Esophagus muscularis mucosa (tissue), 4 donors: ENCODE results near the gene DYTN. TPM values are rescaled to one million over a fixed set of nuclear protein-coding genes. Genes with fewer than 3 reads are reported as not detected.

Experiments used
- DNase-seq: peaks from one replicate; pipeline ENCODE4 v3.0.0-alpha.2; 2017; ENCODE audit errors: extremely low spot score
- H3K27ac ChIP-seq, 4 donors: fragments of 200-600 bp; sonication (generic); replicated peaks in 1 of 4; 1 replicate in 3 of 4; 2 replicates in 1 of 4; pipeline ENCODE4 v1.5.1; 2016 to 2019; ENCODE audit warnings: mild to moderate bottlenecking in 1 of 4
- H3K27me3 ChIP-seq, 4 donors: fragments of 200-600 bp; sonication (generic); one replicate each; pipeline versions ENCODE4 v1.5.1 to v1.6.0; 2016 to 2019
- H3K36me3 ChIP-seq, 4 donors: fragments of 200-600 bp; sonication (generic); one replicate each; pipeline ENCODE4 v1.5.1; 2016 to 2019
- H3K4me1 ChIP-seq, 4 donors: fragments of 200-600 bp; sonication (generic); one replicate each; pipeline ENCODE4 v1.5.1; 2016 to 2019
- H3K4me3 ChIP-seq, 4 donors: fragments of 200-600 bp; sonication (generic); 1 replicate in 2 of 4; 2 replicates in 2 of 4; pipeline ENCODE4 v1.5.1; 2016 to 2019; ENCODE audit warnings: mild to moderate bottlenecking in 4 of 4, moderate library complexity in 1 of 4
- H3K9me3 ChIP-seq, 4 donors: fragments of 200-600 bp; sonication (generic); 1 replicate in 3 of 4; 2 replicates in 1 of 4; pipeline ENCODE4 v1.5.1; 2016 to 2019
- CTCF ChIP-seq, 3 experiments: fragments of 200-600 bp in 2 of 3; fragments of 450-650 bp in 1 of 3; sonication (generic) in 2 of 3; IDR thresholded peaks; one replicate each; pipeline ENCODE4 v1.5.1; 2017 to 2019; ENCODE audit warnings: antibody characterized with exemption in 3 of 3, mild to moderate bottlenecking in 2 of 3, moderate library complexity in 1 of 3
- EP300 ChIP-seq: sonication (generic); formaldehyde crosslinking; IDR thresholded peaks from one replicate; pipeline ENCODE4 v1.6.1; 2017; ENCODE audit warnings: antibody characterized with exemption
- POLR2A ChIP-seq: fragments of 450-650 bp; IDR thresholded peaks from one replicate; pipeline ENCODE4 v1.6.1; 2017; ENCODE audit warnings: antibody characterized with exemption, moderate library complexity, mild to moderate bottlenecking, low read depth
- POLR2AphosphoS5 ChIP-seq, 2 donors: sonication (generic); formaldehyde crosslinking; IDR thresholded peaks; one replicate each; pipeline ENCODE4 v1.6.1; 2017; ENCODE audit warnings: antibody characterized with exemption in 2 of 2
- WGBS: methylation state at CpG from one replicate; pipeline ENCODE4 v1.1.5; 2018; 5-methylcytosine and 5-hydroxymethylcytosine counted together
- intact Hi-C: fragments of 100-400 bp; cut with DNase I; formaldehyde crosslinking; loops from one replicate; pipeline ENCODE4 v1.15.1; 2023
- total RNA-seq, 4 donors: library from RNA; depleted of rRNA; stranded (reverse); fragments of >200 nt; gene quantifications; one replicate each; pipeline versions ENCODE4 v1.1.0 to v1.2.1, GENCODE V29; 2016

The DYTN gene
- total RNA-seq, 4 donors from 2014 or later, result not detected

DNA sequence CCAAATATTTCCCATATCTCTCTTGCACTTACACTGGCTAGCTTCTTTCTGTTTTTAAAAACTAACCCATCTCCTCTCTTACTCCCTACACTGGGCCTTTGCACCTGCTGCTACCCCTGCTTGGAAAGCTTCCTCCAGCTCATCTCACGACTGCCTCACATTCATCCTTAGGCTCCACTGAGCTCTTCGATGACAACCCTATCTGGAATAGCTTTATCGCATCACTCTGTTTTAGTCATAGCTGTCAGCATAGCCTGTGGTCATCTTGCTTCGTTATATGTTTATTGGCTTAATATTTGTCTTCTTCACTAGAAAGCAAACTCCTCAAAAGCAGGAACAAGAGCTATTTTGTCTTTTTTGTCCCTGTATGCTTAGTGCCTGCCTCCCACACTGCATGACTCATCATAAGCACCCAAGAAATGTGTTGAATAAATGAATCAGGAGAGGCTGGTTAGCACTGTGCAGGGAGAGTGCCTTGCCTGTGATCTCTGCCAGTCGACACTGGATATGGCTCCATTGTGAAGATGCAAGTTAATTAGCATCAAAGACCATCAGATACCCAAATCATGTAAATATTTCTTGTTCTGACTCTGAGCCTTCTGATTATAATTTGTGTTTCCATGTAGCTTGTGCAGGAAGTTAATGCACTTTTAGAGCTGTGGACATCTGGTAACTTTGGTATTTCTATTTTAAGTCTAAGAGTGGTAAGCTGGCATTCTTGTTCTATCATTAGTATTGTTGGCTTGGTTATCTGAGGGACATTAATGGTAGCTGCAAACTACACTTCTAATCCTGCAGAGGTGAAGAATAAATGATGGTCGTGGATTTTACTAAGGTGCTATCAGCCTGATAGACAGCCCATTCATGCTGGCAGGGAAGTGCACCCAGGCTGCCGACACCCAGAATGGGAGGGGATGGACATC lies 10.3 kb upstream of the DYTN start:
- 82% methylated on average over 7 of the region's 7 CpGs for WGBS
- no peaks in the 10 kb centered on the region for H3K9me3 ChIP-seq
- H3K27ac ChIP-seq, result no peak overlapping the region
- intact Hi-C loops, result no loop called here
- DNase-seq, result no peak
- no peak for TF ChIP-seq EP300
- TF ChIP-seq POLR2A, result no peak
- TF ChIP-seq CTCF (IDR thresholded peaks at IDR 0.05), result no peak
- TF ChIP-seq POLR2AphosphoS5 (IDR thresholded peaks at IDR 0.05), result no peak
- no peaks in the 10 kb centered on the region for H3K36me3 ChIP-seq
- H3K4me1 ChIP-seq, result no peaks in the 10 kb centered on the region
- no peak overlapping the region for H3K4me3 ChIP-seq
- H3K27me3 ChIP-seq, result peaks cover 0 to 11% (median 0%) of the 10 kb centered on the region in 4 donors

GRCh38 chr2:206727287-206727686 lies 9.1 kb upstream of the DYTN start:
- no peak for TF ChIP-seq POLR2A
- no peak for TF ChIP-seq EP300
- no peak for TF ChIP-seq CTCF (IDR thresholded peaks at IDR 0.05)
- TF ChIP-seq POLR2AphosphoS5 (IDR thresholded peaks at IDR 0.05), result no peak
- Histone ChIP-seq H3K9me3 (no peaks in the 10 kb centered on the region), H3K4me1 (no peaks in the 10 kb centered on the region), H3K27me3 (peaks cover 0 to 11% (median 0%) of the 10 kb centered on the region in 4 donors), H3K27ac (no peak overlapping the region), H3K36me3 (no peaks in the 10 kb centered on the region), H3K4me3 (no peak overlapping the region)
- 88% methylated on average over 2 of the region's 2 CpGs for WGBS
- intact Hi-C loops, result no loop called here
- no peak for DNase-seq

DNA sequence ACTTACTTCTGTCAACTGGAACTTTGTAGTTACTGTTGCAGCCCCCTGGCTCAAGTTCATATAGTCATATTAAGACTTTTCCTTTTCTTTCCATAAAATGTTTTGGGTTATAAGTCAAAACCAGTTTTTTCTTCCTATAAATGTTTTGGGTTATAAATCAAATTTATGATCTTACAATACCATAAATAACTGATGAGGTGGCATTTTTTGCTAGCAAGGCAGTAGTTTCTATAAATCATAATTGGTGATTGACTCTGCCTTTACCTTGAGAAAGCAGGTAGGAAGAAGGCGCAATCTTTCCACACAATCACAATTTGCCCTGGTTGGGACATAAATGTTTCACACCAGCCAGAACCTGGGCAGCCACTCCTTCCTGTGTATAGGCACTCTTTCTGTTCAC lies 5.1 kb upstream of the DYTN start:
- no peak for DNase-seq
- Histone ChIP-seq H3K4me3 (no peak overlapping the region), H3K27me3 (no peaks in the 10 kb centered on the region), H3K36me3 (no peaks in the 10 kb centered on the region), H3K4me1 (no peaks in the 10 kb centered on the region), H3K9me3 (no peaks in the 10 kb centered on the region), H3K27ac (no peak overlapping the region)
- WGBS, result 88% methylated on average over 1 of the region's 1 CpG
- no peak for TF ChIP-seq EP300
- no peak for TF ChIP-seq POLR2AphosphoS5 (IDR thresholded peaks at IDR 0.05)
- no peak for TF ChIP-seq POLR2A
- TF ChIP-seq CTCF (IDR thresholded peaks at IDR 0.05), result no peak
- intact Hi-C loops, result no loop called here

DNA sequence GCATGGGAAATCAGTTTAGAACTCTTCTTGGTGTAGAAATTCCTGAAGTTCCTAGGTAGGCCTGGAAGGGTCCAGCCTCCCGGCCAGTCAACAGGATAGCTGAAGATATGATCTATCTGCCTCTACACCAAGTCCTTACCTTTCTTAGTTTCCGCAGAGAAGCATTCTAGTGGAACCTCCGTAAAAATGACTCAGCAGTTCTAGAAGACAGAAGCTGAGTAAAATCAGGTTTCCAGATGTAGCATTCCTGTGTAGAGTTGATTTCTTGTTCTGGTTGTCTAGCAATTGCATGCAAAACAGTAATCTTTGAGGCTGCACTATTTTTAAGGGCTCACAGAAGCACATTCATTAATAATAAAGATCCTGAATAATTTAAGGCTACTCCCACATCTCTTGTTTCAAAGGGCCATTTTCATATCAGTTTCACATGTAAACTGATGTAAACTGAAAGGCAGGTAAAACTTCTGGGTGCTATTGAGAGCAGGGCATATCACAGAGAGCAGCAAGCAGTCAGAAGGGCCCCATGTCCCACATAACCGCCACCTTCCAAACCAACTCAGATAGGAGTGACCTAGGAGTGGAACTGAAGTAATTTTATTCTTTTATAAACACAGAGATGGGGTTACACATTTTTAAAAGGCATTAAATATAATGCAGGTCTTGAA lies 3.2 kb upstream of the DYTN start:
- intact Hi-C loops, result no loop called here
- WGBS, result 79% methylated on average over 4 of the region's 4 CpGs

More for the DNA sequence above, 3.2 kb upstream of the DYTN start:
- H3K27ac ChIP-seq, result no peak overlapping the region
- no peaks in the 10 kb centered on the region for H3K27me3 ChIP-seq
- no peak overlapping the region for H3K4me3 ChIP-seq
- no peaks in the 10 kb centered on the region for H3K4me1 ChIP-seq
- H3K36me3 ChIP-seq, result no peaks in the 10 kb centered on the region
- no peaks in the 10 kb centered on the region for H3K9me3 ChIP-seq
- DNase-seq, result no peak
- TF ChIP-seq POLR2A (no peak), CTCF (IDR thresholded peaks at IDR 0.05) (no peak), EP300 (no peak), POLR2AphosphoS5 (IDR thresholded peaks at IDR 0.05) (no peak)
